Endothelial cell of umbilical vein (primary cell): ENCODE measurements around the gene VIL1.
A peak's percentile ranks its signal among the peaks of the same experiment; 100 is the strongest.

Source experiments
- CTCF ChIP-seq, 2 donors: IDR thresholded peaks; 1 replicate in 1 of 2; 2 replicates in 1 of 2; pipeline ENCODE4 v1.5.1; 2011; ENCODE audit warnings: low read length in 2 of 2, mild to moderate bottlenecking in 2 of 2, moderate library complexity in 2 of 2, control low read depth in 1 of 2, inconsistent platforms in 1 of 2, low read depth in 1 of 2; ENCODE audit not compliant: insufficient read depth in 1 of 2; ENCODE audit errors: extremely low read depth in 1 of 2
- POLR2AphosphoS5 ChIP-seq: IDR thresholded peaks from 2 replicates; pipeline ENCODE4 v1.6.1; 2012; ENCODE audit warnings: low read depth, mild to moderate bottlenecking, control low read depth, low read length, moderate library complexity; ENCODE audit not compliant: insufficient read depth

- TF ChIP-seq POLR2AphosphoS5 (peak; percentile 98), CTCF (IDR thresholded peaks at IDR 0.05; ENCODE audit: extremely low read depth in 1 of 2, insufficient read depth in 1 of 2, low read depth in 1 of 2, low read length in 2 of 2) (peak; percentile 66 to 91)
Measured at GRCh38 chr2:218406209-218406948, 12.5 kb upstream of the VIL1 start.
